EL (cell line): Measurements from ENCODE around the gene CAVIN4.

Experiments used
- DNase-seq: peaks from one replicate; pipeline ENCODE4 v3.0.0-alpha.2; 2016

Gene CAVIN4

GRCh38 chr9:100591139-100591538, 13.3 kb downstream of the CAVIN4 start:
- DNase-seq = no peak

- no peak for DNase-seq
Measured at GRCh38 chr9:100591639-100592412, 13.9 kb downstream of the CAVIN4 start.

DNA sequence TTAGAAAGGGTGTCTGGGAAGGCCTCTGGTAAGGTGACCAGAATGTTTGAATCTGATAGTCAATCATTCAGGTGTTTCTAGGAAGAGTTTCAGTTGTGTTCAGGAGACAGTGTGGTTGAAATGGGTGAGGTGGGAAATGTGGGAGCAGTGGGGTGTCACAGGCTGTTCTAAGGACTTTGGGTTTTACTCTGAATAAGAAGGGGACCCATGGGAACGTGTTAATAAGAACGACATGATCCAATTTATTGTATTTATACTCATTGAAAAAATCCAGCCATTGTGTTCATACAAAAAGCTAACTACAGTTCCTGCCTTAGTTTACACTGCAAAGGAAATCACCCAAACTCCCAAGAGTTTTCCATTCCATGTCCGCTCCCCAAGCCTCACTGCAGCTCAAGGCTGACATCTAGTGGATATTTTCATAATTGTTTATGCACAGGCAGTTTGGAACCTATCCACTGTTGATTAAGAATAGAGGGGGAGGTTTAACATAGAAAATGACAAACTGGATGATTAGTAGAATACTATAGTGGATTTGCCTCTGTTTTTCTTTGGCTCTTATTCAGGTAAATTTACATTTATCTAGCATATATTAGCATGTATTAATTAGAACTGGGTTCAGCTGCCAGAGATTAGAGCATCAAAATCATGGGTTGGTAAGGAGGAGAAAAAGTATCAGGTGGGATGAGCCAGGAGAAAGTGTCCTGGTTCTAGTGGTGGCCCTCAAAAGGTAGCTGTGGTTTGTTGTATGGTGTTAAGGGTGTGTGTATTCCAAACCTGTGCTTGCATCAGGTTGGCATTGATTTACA, 17.7 kb downstream of the CAVIN4 start:
- peak; percentile 64 for DNase-seq

GRCh38 chr9:100597236-100597635, 19.4 kb downstream of the CAVIN4 start:
- DNase-seq = no peak

- peak; percentile 82 for DNase-seq
Measured at GRCh38 chr9:100598641-100599145, 20.8 kb downstream of the CAVIN4 start.

- DNase-seq = no peak
Measured at GRCh38 chr9:100600521-100601079, 22.7 kb downstream of the CAVIN4 start.

GRCh38 chr9:100601216-100601615, 23.3 kb downstream of the CAVIN4 start:
- DNase-seq = peak; percentile 60

DNA sequence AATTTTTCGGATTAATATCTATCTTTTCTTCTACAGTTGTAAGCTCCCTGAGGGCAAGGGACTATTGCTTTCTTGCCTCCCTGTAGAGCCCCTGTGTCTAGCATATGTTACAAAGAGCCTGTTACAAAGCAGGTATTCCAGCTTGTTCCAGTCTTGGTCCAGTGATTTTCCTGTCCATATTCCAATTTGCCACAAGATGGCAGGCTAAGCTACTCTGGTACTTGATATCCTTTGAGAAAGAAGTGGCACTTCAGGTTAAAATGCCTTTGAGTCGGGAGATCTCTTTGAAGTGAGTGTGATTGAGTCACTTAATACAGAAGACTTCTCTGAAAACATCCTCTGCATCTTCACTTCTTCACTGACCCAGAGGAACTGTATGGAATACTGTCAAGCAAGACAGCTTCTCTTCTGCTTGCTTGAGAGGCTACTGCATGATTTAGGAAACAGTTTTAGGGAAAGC, 24.5 kb downstream of the CAVIN4 start:
- peak; percentile 56 for DNase-seq

DNA sequence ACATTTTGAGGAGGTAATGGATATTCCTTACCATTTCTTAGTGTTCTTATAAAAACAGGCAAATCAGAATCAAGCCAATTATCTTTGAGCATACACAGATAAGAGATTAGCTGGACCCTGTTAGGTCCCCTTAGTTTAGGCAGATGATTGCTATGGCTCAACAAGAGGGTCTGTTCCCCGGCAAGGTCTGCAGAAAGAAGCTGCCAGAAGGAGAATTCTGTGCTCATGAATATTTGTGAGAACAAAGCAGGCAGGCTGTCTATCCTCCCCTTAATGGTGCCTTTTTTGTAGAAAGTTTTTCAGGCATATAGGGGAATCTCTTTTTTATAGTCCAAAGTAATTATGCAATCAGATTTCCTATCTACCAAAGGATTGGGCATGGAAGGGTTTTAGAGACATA, 27.5 kb downstream of the CAVIN4 start:
- no peak for DNase-seq

DNA sequence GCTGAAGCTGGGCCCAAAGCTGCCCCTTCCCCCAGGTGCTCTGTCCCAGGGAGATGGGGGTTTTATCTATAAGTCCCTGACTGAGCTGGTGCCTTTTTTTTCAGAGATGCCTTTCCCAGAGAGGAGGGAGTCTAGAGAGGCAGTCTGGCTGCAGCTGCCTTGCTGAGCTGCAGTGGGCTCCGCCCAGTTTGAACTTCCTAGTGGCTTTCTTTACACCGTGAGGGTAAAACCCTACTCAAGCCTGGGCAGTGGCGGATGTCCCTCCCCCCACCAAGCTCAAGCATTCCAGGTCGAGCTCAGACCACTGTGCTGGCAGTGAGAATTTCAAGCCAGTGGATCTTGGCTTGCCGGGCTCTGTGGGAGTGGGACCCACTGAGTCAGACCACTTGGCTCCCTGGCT, 41.3 kb downstream of the CAVIN4 start:
- DNase-seq = no peak

DNA sequence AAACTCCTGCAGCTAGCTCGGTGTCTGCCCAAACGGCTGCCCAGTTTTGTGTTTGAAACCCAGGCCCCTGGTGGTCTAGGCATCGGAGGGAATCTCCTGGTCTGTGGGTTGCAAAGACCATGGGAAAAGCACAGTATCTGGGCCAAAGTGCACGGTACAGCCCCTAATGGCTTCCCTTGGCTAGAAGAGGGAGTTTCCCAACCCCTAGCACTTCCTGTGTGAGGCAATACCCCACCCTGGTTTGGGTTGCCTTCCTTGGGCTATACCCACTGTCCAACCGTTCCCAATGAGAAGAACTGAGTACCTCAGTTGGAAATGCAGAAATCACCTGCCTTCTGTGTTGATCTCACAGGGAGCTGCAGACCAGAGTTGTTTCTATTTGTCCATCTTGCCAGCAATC, 41.8 kb downstream of the CAVIN4 start:
- DNase-seq = no peak

- DNase-seq = no peak
Measured at GRCh38 chr9:100623969-100624368, 46.1 kb downstream of the CAVIN4 start.

GRCh38 chr9:100626949-100627348, 49.1 kb downstream of the CAVIN4 start:
- no peak for DNase-seq

DNA sequence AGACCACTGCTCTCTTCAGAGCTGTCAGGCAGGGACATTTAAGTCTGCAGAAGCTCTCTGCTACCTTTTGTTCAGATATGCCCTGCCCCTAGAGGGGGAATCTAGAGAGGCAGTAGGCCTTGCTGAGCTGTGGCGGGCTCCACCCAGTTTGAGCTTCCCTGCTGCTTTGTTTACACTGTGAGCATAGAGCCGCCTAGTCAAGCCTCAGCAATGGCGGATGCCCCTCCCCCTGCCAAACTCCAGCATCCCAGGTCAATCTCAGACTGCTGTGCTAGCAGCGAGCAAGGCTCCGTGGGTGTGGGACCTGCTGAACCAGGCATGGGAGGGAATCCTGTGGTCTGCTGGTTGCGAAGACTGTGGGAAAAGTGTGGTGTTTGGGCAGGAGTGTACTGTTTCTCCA, 59.9 kb downstream of the CAVIN4 start:
- no peak for DNase-seq
